GM12878 (cell line): ENCODE measurements around the gene UBE2D1. TPM values are rescaled to one million over a fixed set of nuclear protein-coding genes. Genes with fewer than 3 reads are reported as not detected.

Experiments used
- BHLHE40 ChIP-seq, 2 experiments: fragments of 450-650 bp in 1 of 2; IDR thresholded peaks; 2 replicates each; pipeline ENCODE4 v1.6.1; 2011 to 2017; ENCODE audit warnings: low read depth in 2 of 2, borderline replicate concordance in 1 of 2, improper control_type of control experiment in 1 of 2, low read length in 1 of 2, mild to moderate bottlenecking in 1 of 2
- BMI1 ChIP-seq: fragments of 450-650 bp; IDR thresholded peaks from 2 replicates; pipeline ENCODE4 v1.6.1; 2016; ENCODE audit warnings: mild to moderate bottlenecking, moderate library complexity, borderline replicate concordance
- CBFB ChIP-seq: IDR thresholded peaks from 2 replicates; pipeline ENCODE4 v1.6.1; 2016; ENCODE audit warnings: antibody characterized with exemption, low read depth
- CEBPB ChIP-seq, 2 experiments: fragments of 150-350 bp in 1 of 2; IDR thresholded peaks; 2 replicates each; pipeline ENCODE4 v1.6.1; 2012 to 2014; ENCODE audit warnings: low read depth in 2 of 2, low read length in 2 of 2, borderline replicate concordance in 1 of 2, inconsistent platforms in 1 of 2
- CREB1 ChIP-seq: IDR thresholded peaks from 2 replicates; pipeline ENCODE4 v1.6.1; 2012; ENCODE audit warnings: low read depth, mild to moderate bottlenecking, inconsistent platforms
- CREM ChIP-seq: IDR thresholded peaks from 2 replicates; pipeline ENCODE4 v1.6.1; 2014; ENCODE audit warnings: antibody characterized with exemption, low read depth
- DPF2 ChIP-seq: fragments of 450-650 bp; IDR thresholded peaks from 2 replicates; pipeline ENCODE4 v1.6.1; 2017; ENCODE audit warnings: mild to moderate bottlenecking
- EED ChIP-seq: sonication (generic); IDR thresholded peaks from 2 replicates; pipeline ENCODE4 v1.6.1; 2016; ENCODE audit warnings: antibody characterized with exemption, low read depth
- GABPA ChIP-seq: IDR thresholded peaks from 2 replicates; pipeline ENCODE4 v1.6.1; 2014; ENCODE audit warnings: antibody characterized with exemption, low read depth, mild to moderate bottlenecking, inconsistent platforms
- GATAD2B ChIP-seq: fragments of 450-650 bp; conservative IDR thresholded peaks from 2 replicates; pipeline ENCODE4 v1.6.1; 2017; ENCODE audit warnings: low read depth, mild to moderate bottlenecking, moderate library complexity
- HCFC1 ChIP-seq: fragments of 150-350 bp; IDR thresholded peaks from 2 replicates; pipeline ENCODE4 v1.6.1; 2014; ENCODE audit warnings: low read length
- HDAC6 ChIP-seq: fragments of 200-600 bp; sonication (generic); IDR thresholded peaks from one replicate; pipeline ENCODE4 v1.8.0; 2017; ENCODE audit warnings: antibody characterized with exemption; ENCODE audit not compliant: unreplicated experiment
- IKZF1 ChIP-seq: fragments of 450-650 bp; conservative IDR thresholded peaks from 2 replicates; pipeline ENCODE4 v1.6.1; 2017; ENCODE audit warnings: antibody characterized with exemption, mild to moderate bottlenecking
- IRF4 ChIP-seq: IDR thresholded peaks from 2 replicates; pipeline ENCODE4 v1.6.1; 2011; ENCODE audit warnings: low read depth, low read length
- JUND ChIP-seq: IDR thresholded peaks from 2 replicates; pipeline ENCODE4 v1.6.1; 2012; ENCODE audit warnings: low read depth, mild to moderate bottlenecking, low read length, improper control_type of control experiment, moderate library complexity
- KAT2A ChIP-seq: conservative IDR thresholded peaks from 2 replicates; pipeline ENCODE4 v1.6.1; 2011; ENCODE audit warnings: low read depth, low read length; ENCODE audit not compliant: control insufficient read depth
- MEF2B ChIP-seq: fragments of 450-650 bp; IDR thresholded peaks from 2 replicates; pipeline ENCODE4 v1.6.1; 2018; ENCODE audit warnings: mild to moderate bottlenecking, moderate library complexity; ENCODE audit not compliant: partially characterized antibody, poor library complexity, severe bottlenecking
- MYC ChIP-seq: IDR thresholded peaks from 2 replicates; pipeline ENCODE4 v1.6.1; 2011; ENCODE audit warnings: mild to moderate bottlenecking, low read length, moderate library complexity, inconsistent platforms; ENCODE audit not compliant: insufficient read depth, insufficient replicate concordance, insufficient read length, severe bottlenecking
- NFYA ChIP-seq: IDR thresholded peaks from 2 replicates; pipeline ENCODE4 v1.6.1; 2011; ENCODE audit warnings: low read depth, mild to moderate bottlenecking, low read length, improper control_type of control experiment, borderline replicate concordance
- PML ChIP-seq: IDR thresholded peaks from 2 replicates; pipeline ENCODE4 v1.6.1; 2012; ENCODE audit warnings: low read length, inconsistent platforms
- POLR2AphosphoS2 ChIP-seq: IDR thresholded peaks from 2 replicates; pipeline ENCODE4 v1.6.1; 2011; ENCODE audit warnings: low read depth, mild to moderate bottlenecking, low read length, improper control_type of control experiment, moderate library complexity
- RCOR1 ChIP-seq: conservative IDR thresholded peaks from 2 replicates; pipeline ENCODE4 v1.6.1; 2012; ENCODE audit warnings: low read depth, low read length, improper control_type of control experiment
- RUNX3 ChIP-seq: IDR thresholded peaks from 2 replicates; pipeline ENCODE4 v1.6.1; 2012; ENCODE audit warnings: low read length, inconsistent platforms
- SIX5 ChIP-seq: IDR thresholded peaks from 2 replicates; pipeline ENCODE4 v1.6.1; 2011; ENCODE audit warnings: mild to moderate bottlenecking, low read depth, low read length, moderate library complexity; ENCODE audit not compliant: severe bottlenecking
- SRF ChIP-seq, 2 experiments: IDR thresholded peaks; 2 replicates each; pipeline ENCODE4 v1.6.1; 2011; ENCODE audit warnings: low read depth in 2 of 2, low read length in 2 of 2, mild to moderate bottlenecking in 1 of 2, moderate library complexity in 1 of 2
- TARDBP ChIP-seq: IDR thresholded peaks from 2 replicates; pipeline ENCODE4 v1.6.1; 2016; ENCODE audit warnings: borderline replicate concordance
- TCF3 ChIP-seq: IDR thresholded peaks from 2 replicates; pipeline ENCODE4 v1.6.1; 2012; ENCODE audit warnings: low read depth, mild to moderate bottlenecking, low read length, borderline replicate concordance; ENCODE audit not compliant: insufficient read depth
- ZNF207 ChIP-seq: fragments of 450-650 bp; IDR thresholded peaks from 2 replicates; pipeline ENCODE4 v1.6.1; 2014; ENCODE audit warnings: antibody characterized with exemption, mild to moderate bottlenecking, borderline replicate concordance
- ZNF217 ChIP-seq: fragments of 450-650 bp; IDR thresholded peaks from 2 replicates; pipeline ENCODE4 v1.6.1; 2017; ENCODE audit warnings: antibody characterized with exemption, mild to moderate bottlenecking
- polyA plus RNA-seq, 11 experiments: library from polyadenylated mRNA; depleted of rRNA in 4 of 11; unstranded in 6 of 11; stranded (reverse) in 5 of 11; fragments of >200 nt; fragmentation: Nextera tagmentation in 4 of 11; fragmentation: Illumina TruSeq in 1 of 11; extraction: Ambion mirVana in 4 of 11; extraction: Trizol in 1 of 11; gene quantifications; 1 replicate in 1 of 11; 2 replicates in 10 of 11; pipeline versions ENCODE4 v1.2.1 to v1.2.3, GENCODE V29; 2011 to 2016; ENCODE audit warnings: inconsistent platforms in 2 of 11, missing spikeins in 2 of 11, low read depth in 1 of 11
- total RNA-seq, 4 experiments: library from RNA; depleted of rRNA in 3 of 4; stranded (reverse); fragments of >200 nt in 3 of 4; fragmentation: Illumina TruSeq in 1 of 4; extraction: Trizol in 1 of 4; gene quantifications; 2 replicates each; pipeline versions ENCODE4 v1.2.1 to v1.2.3, GENCODE V29; 2013 to 2021
- TF ChIP-seq, protein P1 (sequence below): fragments of 450-650 bp; IDR thresholded peaks from 2 replicates; pipeline ENCODE4 v1.6.1; 2017; ENCODE audit warnings: mild to moderate bottlenecking, low read depth, inconsistent platforms; ENCODE audit not compliant: poor library complexity, severe bottlenecking
- TF ChIP-seq, protein P2 (sequence below): IDR thresholded peaks from 2 replicates; pipeline ENCODE4 v1.6.1; 2011; ENCODE audit warnings: borderline replicate concordance, low read depth, mild to moderate bottlenecking, moderate library complexity, mixed read lengths, low read length; ENCODE audit not compliant: insufficient read depth; ENCODE audit errors: extremely low read length

UBE2D1 gene
- total and polyA plus RNA-seq, 10 of the 15 experiments (the other 5 are each of a cell fraction or from before 2014, with no cell fraction given): 6.1 to 32.0 (median 15.5) TPM

DNA sequence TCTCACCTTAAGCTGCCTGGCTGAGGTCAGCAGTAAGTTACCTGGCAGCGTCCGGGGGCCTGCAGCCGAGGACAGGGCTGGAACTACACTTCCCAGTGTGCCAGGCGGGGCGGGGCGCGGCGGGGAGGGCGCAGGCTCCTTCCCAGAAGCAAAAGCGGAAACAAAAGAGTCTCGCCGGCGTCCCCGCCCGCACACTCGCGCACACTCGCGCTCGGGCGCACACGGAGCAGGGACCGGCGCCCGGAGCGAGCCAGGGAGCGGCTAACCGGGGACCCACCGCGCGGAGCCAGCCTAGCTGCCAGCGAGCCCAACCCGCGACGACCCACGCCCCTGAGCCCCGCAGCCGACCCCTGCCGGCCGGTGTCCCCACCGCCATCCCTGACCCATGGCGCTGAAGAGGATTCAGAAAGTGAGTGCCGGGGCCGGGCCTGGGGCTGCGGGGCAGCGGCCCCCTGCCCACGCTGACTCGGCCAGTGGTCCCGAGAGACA, at the start of gene UBE2D1 (continued):
- TF ChIP-seq, protein P1, sequence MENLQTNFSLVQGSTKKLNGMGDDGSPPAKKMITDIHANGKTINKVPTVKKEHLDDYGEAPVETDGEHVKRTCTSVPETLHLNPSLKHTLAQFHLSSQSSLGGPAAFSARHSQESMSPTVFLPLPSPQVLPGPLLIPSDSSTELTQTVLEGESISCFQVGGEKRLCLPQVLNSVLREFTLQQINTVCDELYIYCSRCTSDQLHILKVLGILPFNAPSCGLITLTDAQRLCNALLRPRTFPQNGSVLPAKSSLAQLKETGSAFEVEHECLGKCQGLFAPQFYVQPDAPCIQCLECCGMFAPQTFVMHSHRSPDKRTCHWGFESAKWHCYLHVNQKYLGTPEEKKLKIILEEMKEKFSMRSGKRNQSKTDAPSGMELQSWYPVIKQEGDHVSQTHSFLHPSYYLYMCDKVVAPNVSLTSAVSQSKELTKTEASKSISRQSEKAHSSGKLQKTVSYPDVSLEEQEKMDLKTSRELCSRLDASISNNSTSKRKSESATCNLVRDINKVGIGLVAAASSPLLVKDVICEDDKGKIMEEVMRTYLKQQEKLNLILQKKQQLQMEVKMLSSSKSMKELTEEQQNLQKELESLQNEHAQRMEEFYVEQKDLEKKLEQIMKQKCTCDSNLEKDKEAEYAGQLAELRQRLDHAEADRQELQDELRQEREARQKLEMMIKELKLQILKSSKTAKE: no peak
- TF ChIP-seq BMI1 (no peak), BHLHE40 (IDR thresholded peaks at IDR 0.05; ENCODE audit: borderline replicate concordance in 1 of 2, low read depth in 2 of 2, low read length in 1 of 2) (peak; percentile 24 to 78; a peak in 3 of 4 replicates), CREB1 (peak; percentile 48; the same call in 1 of the 2 replicates), GABPA (0 out of 2 replicates have a peak, but pooled peaks have one; percentile 32), PML (peak; percentile 72; the same call in 1 of the 2 replicates), GATAD2B (0 out of 2 replicates have a peak, but pooled peaks have one; percentile 64), EED (no peak), CEBPB (IDR thresholded peaks at IDR 0.05; ENCODE audit: borderline replicate concordance in 1 of 2, low read depth in 2 of 2, low read length in 2 of 2) (no peak), MEF2B (peak; percentile 20), IRF4 (no peak), IKZF1 (peak; percentile 88), MYC (no peak), TCF3 (0 out of 2 replicates have a peak, but pooled peaks have one; percentile 42), HCFC1 (peak; percentile 87), RUNX3 (0 out of 2 replicates have a peak, but pooled peaks have one; percentile 19), SRF (IDR thresholded peaks at IDR 0.05; ENCODE audit: low read depth in 2 of 2, low read length in 2 of 2) (no peak), ZNF217 (no peak), SIX5 (peak; percentile 79), POLR2AphosphoS2 (peak; percentile 54; the same call in 1 of the 2 replicates), KAT2A (no peak), TARDBP (peak; percentile 89; the same call in 1 of the 2 replicates), RCOR1 (no peak), CREM (peak; percentile 33; the same call in 1 of the 2 replicates), ZNF207 (no peak), NFYA (no peak), CBFB (no peak), JUND (no peak), DPF2 (0 out of 2 replicates have a peak, but pooled peaks have one; percentile 62), HDAC6 (peak; percentile 81)
- TF ChIP-seq, protein P2, sequence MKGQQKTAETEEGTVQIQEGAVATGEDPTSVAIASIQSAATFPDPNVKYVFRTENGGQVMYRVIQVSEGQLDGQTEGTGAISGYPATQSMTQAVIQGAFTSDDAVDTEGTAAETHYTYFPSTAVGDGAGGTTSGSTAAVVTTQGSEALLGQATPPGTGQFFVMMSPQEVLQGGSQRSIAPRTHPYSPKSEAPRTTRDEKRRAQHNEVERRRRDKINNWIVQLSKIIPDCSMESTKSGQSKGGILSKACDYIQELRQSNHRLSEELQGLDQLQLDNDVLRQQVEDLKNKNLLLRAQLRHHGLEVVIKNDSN: no peak
